Neural cell (in vitro differentiated cells): ENCODE results near the gene GSTM1. TPM values are rescaled to one million over a fixed set of nuclear protein-coding genes. Genes with fewer than 3 reads are reported as not detected.

Source experiments
- H2AFZ ChIP-seq: fragments of 200-600, 300-800 bp; sonication (generic), shearing (Covaris generic); 2 replicates; pipeline ENCODE4 v1.6.0; 2014; ENCODE audit warnings: low read depth, mild to moderate bottlenecking, antibody characterized with exemption, low read length, moderate library complexity
- H3F3A ChIP-seq: fragments of 200-600 bp; shearing (Covaris generic); 2 replicates; pipeline ENCODE4 v1.6.1; 2016; ENCODE audit warnings: mild to moderate bottlenecking, moderate library complexity, mixed read lengths, antibody characterized with exemption, low read length; ENCODE audit not compliant: insufficient read depth, poor library complexity, severe bottlenecking
- H3K27ac ChIP-seq: fragments of 200-600, 300-800 bp; sonication (generic), shearing (Covaris generic); 2 replicates; pipeline ENCODE4 v1.5.1; 2014; ENCODE audit warnings: mild to moderate bottlenecking, low read length, moderate library complexity
- H3K27me3 ChIP-seq: fragments of 300-800, 200-600 bp; sonication (generic), shearing (Covaris generic); 2 replicates; pipeline ENCODE4 v1.6.0; 2014; ENCODE audit warnings: mild to moderate bottlenecking, low read depth, low read length, moderate library complexity; ENCODE audit not compliant: insufficient read depth
- H3K36me3 ChIP-seq: fragments of 300-800, 200-600 bp; sonication (generic), shearing (Covaris generic); 2 replicates; pipeline ENCODE4 v1.5.1; 2014; ENCODE audit warnings: mild to moderate bottlenecking, antibody characterized with exemption, low read length, moderate library complexity; ENCODE audit not compliant: insufficient read depth
- H3K4me2 ChIP-seq: fragments of 300-800, 200-600 bp; sonication (generic), shearing (Covaris generic); 2 replicates; pipeline ENCODE4 v1.6.0; 2014; ENCODE audit warnings: mild to moderate bottlenecking, low read length
- H3K4me3 ChIP-seq: fragments of 300-800, 200-600 bp; sonication (generic), shearing (Covaris generic); 2 replicates; pipeline ENCODE4 v1.5.1; 2014; ENCODE audit warnings: mild to moderate bottlenecking, low read length, moderate library complexity
- H3K79me2 ChIP-seq: fragments of 200-600 bp; shearing (Covaris generic); replicated peaks from 2 replicates; pipeline ENCODE4 v1.6.0; 2014; ENCODE audit warnings: mild to moderate bottlenecking, low read length, moderate library complexity; ENCODE audit not compliant: insufficient read depth
- H3K9ac ChIP-seq: fragments of 300-800, 200-600 bp; sonication (generic), shearing (Covaris generic); 2 replicates; pipeline ENCODE4 v1.6.1; 2016; ENCODE audit warnings: mild to moderate bottlenecking, low read length, mixed read lengths
- H3K9me2 ChIP-seq: fragments of 200-600 bp; shearing (Covaris generic); 2 replicates; pipeline ENCODE4 v1.6.1; 2016; ENCODE audit warnings: mild to moderate bottlenecking, low read length, mixed read lengths; ENCODE audit not compliant: insufficient read depth
- H3K9me3 ChIP-seq: fragments of 200-600, 300-800 bp; sonication (generic), shearing (Covaris generic); 2 replicates; pipeline ENCODE4 v1.6.1; 2016; ENCODE audit warnings: mild to moderate bottlenecking, mixed run types, low read length, moderate library complexity, mixed read lengths
- H4K20me1 ChIP-seq: fragments of 200-600 bp; shearing (Covaris generic); 2 replicates; pipeline ENCODE4 v1.6.1; 2016; ENCODE audit warnings: mild to moderate bottlenecking, mixed run types; ENCODE audit not compliant: insufficient read depth
- EP300 ChIP-seq: fragments of 450-650 bp; conservative IDR thresholded peaks from 2 replicates; pipeline ENCODE4 v1.6.1; 2014; ENCODE audit warnings: antibody characterized with exemption, mild to moderate bottlenecking, moderate library complexity; ENCODE audit not compliant: poor library complexity, severe bottlenecking
- EZH2 ChIP-seq: fragments of 200-600, 300-800 bp; shearing (Covaris generic), sonication (generic); IDR thresholded peaks from 2 replicates; pipeline ENCODE4 v1.6.1; 2014; ENCODE audit warnings: antibody characterized with exemption, low read length, borderline replicate concordance, mild to moderate bottlenecking; ENCODE audit not compliant: insufficient read depth, poor library complexity, severe bottlenecking
- MXI1 ChIP-seq: fragments of 450-650 bp; conservative IDR thresholded peaks from 2 replicates; pipeline ENCODE4 v1.6.1; 2014; ENCODE audit warnings: antibody characterized with exemption, mild to moderate bottlenecking; ENCODE audit not compliant: poor library complexity, severe bottlenecking
- POLR2AphosphoS5 ChIP-seq: IDR thresholded peaks from 2 replicates; pipeline ENCODE4 v1.6.1; 2012
- RAD21 ChIP-seq: fragments of 450-650 bp; conservative IDR thresholded peaks from 2 replicates; pipeline ENCODE4 v1.6.1; 2014; ENCODE audit warnings: antibody characterized with exemption, mild to moderate bottlenecking, moderate library complexity
- SMC3 ChIP-seq: fragments of 450-650 bp; conservative IDR thresholded peaks from 2 replicates; pipeline ENCODE4 v1.6.1; 2014; ENCODE audit warnings: antibody characterized with exemption, mild to moderate bottlenecking, moderate library complexity; ENCODE audit not compliant: poor library complexity
- TAF1 ChIP-seq: IDR thresholded peaks from 2 replicates; pipeline ENCODE4 v1.6.1; 2012; ENCODE audit warnings: low read depth
- polyA plus RNA-seq: library from polyadenylated mRNA; depleted of rRNA; stranded (reverse); fragments of >200 nt; gene quantifications from 2 replicates; pipeline ENCODE4 v1.2.3, GENCODE V29; 2014
- TF ChIP-seq, protein P1 (sequence below): fragments of 450-650 bp; IDR thresholded peaks from 2 replicates; pipeline ENCODE4 v1.5.1; 2014; ENCODE audit warnings: antibody characterized with exemption, mild to moderate bottlenecking, moderate library complexity; ENCODE audit not compliant: poor library complexity, severe bottlenecking
- TF ChIP-seq, protein P2 (sequence below): IDR thresholded peaks from 2 replicates; pipeline ENCODE4 v1.6.1; 2012; ENCODE audit warnings: borderline replicate concordance

The GSTM1 gene
- polyA plus RNA-seq, 1 donor from 2014 or later: not detected

DNA sequence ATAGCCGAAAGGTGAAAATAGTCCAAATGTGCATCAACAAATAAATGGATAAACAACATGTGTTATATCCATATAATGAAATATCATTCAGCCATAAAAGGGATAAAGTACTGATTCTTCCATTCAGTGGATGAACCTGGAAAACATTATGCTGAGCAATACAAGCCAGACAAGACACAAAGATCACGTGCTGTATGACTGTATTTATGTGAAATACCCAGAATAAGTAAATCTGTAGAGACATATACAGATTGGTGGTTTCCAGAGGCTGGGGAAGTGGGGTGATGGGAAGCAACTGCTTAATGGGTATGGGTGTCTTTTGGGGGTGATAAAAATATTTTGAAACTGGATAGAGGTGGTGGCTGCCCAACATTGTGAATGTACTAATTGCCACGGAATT, 45.0 kb upstream of the GSTM1 start:
- H4K20me1 ChIP-seq: no peaks in the 10 kb centered on the region
- H3K36me3 ChIP-seq: no peaks in the 10 kb centered on the region
- H3K9me3 ChIP-seq: no peaks in the 10 kb centered on the region
- H3K9me2 ChIP-seq: no peaks in the 10 kb centered on the region
- no peak overlapping the region for H3K9ac ChIP-seq
- no peak overlapping the region for H3K4me3 ChIP-seq
- no peak overlapping the region for H2AFZ ChIP-seq
- TF ChIP-seq POLR2AphosphoS5 (no peak), MXI1 (no peak), RAD21 (no peak), EP300 (no peak), EZH2 (no peak), SMC3 (no peak), TAF1 (no peak)
- TF ChIP-seq, protein P1, sequence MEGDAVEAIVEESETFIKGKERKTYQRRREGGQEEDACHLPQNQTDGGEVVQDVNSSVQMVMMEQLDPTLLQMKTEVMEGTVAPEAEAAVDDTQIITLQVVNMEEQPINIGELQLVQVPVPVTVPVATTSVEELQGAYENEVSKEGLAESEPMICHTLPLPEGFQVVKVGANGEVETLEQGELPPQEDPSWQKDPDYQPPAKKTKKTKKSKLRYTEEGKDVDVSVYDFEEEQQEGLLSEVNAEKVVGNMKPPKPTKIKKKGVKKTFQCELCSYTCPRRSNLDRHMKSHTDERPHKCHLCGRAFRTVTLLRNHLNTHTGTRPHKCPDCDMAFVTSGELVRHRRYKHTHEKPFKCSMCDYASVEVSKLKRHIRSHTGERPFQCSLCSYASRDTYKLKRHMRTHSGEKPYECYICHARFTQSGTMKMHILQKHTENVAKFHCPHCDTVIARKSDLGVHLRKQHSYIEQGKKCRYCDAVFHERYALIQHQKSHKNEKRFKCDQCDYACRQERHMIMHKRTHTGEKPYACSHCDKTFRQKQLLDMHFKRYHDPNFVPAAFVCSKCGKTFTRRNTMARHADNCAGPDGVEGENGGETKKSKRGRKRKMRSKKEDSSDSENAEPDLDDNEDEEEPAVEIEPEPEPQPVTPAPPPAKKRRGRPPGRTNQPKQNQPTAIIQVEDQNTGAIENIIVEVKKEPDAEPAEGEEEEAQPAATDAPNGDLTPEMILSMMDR: no peak
- TF ChIP-seq, protein P2, sequence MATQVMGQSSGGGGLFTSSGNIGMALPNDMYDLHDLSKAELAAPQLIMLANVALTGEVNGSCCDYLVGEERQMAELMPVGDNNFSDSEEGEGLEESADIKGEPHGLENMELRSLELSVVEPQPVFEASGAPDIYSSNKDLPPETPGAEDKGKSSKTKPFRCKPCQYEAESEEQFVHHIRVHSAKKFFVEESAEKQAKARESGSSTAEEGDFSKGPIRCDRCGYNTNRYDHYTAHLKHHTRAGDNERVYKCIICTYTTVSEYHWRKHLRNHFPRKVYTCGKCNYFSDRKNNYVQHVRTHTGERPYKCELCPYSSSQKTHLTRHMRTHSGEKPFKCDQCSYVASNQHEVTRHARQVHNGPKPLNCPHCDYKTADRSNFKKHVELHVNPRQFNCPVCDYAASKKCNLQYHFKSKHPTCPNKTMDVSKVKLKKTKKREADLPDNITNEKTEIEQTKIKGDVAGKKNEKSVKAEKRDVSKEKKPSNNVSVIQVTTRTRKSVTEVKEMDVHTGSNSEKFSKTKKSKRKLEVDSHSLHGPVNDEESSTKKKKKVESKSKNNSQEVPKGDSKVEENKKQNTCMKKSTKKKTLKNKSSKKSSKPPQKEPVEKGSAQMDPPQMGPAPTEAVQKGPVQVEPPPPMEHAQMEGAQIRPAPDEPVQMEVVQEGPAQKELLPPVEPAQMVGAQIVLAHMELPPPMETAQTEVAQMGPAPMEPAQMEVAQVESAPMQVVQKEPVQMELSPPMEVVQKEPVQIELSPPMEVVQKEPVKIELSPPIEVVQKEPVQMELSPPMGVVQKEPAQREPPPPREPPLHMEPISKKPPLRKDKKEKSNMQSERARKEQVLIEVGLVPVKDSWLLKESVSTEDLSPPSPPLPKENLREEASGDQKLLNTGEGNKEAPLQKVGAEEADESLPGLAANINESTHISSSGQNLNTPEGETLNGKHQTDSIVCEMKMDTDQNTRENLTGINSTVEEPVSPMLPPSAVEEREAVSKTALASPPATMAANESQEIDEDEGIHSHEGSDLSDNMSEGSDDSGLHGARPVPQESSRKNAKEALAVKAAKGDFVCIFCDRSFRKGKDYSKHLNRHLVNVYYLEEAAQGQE: no peak
- no peaks in the 10 kb centered on the region for H3F3A ChIP-seq
- H3K27me3 ChIP-seq: no peaks in the 10 kb centered on the region
- H3K79me2 ChIP-seq: no peaks in the 10 kb centered on the region
- H3K27ac ChIP-seq: no peak overlapping the region
- no peak overlapping the region for H3K4me2 ChIP-seq

DNA sequence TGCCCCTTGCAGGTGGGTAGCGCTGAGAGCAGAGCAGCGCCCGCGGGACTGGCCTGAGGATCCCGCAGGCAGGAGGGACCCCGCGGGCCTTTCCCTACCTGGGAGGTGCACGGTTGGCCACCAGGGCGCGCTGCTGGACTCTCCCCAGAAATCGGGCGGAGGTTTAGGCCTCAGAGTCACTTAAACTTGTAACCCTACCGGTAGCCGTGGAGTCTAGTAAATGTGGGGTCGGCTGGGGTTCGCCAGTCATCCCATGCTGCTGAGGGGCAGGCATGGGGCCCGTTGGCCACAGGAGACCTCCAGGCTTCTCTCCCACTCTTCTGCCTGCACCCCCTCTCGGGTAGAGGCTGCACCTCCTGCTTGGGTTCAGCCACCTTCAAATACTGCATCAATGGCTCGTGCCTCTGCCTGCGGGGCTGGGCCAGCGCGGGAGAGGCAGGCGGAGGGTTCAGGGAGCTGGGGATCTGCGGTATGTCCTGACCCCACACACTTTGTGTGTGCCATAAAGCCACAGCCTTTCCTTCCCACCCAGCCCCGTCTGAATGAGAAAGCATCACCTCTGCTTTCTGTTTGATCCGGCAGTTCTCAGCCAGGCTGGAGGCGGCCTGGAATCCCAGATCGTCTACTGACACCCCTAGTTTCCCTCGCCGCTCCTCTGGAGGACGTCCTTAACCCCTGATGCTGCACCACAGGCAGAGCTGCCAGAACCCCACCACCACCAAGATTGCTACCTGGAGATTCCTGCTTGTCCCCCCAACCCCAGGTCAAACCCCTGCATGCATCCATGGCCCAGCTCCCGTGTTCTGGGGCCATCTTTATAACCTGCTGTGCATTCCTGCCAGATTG, 44.0 kb upstream of the GSTM1 start:
- H3K9me2 ChIP-seq: no peaks in the 10 kb centered on the region
- H3K79me2 ChIP-seq: no peaks in the 10 kb centered on the region
- H4K20me1 ChIP-seq: no peaks in the 10 kb centered on the region
- no peaks in the 10 kb centered on the region for H3K36me3 ChIP-seq
- H3K27me3 ChIP-seq: no peaks in the 10 kb centered on the region
- TF ChIP-seq MXI1: no peak
- TF ChIP-seq RAD21: no peak
- no peak for TF ChIP-seq EZH2
- TF ChIP-seq TAF1: no peak
- TF ChIP-seq, protein P2: no peak
- no peak for TF ChIP-seq POLR2AphosphoS5
- no peak for TF ChIP-seq SMC3
- TF ChIP-seq, protein P1: no peak
- TF ChIP-seq EP300: no peak
- no peak overlapping the region for H3K4me3 ChIP-seq
- no peaks in the 10 kb centered on the region for H3F3A ChIP-seq
- H2AFZ ChIP-seq: no peak overlapping the region
- no peak overlapping the region for H3K9ac ChIP-seq
- no peak overlapping the region for H3K4me2 ChIP-seq
- H3K27ac ChIP-seq: no peak overlapping the region
- no peaks in the 10 kb centered on the region for H3K9me3 ChIP-seq
